ENCODE measurements around the gene FBLN2.

GRCh38 chr3:13555753-13556152 is 6.8 kb downstream of the FBLN2 start:
- TF ChIP-seq, protein P1, sequence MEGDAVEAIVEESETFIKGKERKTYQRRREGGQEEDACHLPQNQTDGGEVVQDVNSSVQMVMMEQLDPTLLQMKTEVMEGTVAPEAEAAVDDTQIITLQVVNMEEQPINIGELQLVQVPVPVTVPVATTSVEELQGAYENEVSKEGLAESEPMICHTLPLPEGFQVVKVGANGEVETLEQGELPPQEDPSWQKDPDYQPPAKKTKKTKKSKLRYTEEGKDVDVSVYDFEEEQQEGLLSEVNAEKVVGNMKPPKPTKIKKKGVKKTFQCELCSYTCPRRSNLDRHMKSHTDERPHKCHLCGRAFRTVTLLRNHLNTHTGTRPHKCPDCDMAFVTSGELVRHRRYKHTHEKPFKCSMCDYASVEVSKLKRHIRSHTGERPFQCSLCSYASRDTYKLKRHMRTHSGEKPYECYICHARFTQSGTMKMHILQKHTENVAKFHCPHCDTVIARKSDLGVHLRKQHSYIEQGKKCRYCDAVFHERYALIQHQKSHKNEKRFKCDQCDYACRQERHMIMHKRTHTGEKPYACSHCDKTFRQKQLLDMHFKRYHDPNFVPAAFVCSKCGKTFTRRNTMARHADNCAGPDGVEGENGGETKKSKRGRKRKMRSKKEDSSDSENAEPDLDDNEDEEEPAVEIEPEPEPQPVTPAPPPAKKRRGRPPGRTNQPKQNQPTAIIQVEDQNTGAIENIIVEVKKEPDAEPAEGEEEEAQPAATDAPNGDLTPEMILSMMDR (IDR thresholded peaks at IDR 0.05): no peak
- TF ChIP-seq POLR2A (IDR thresholded peaks at IDR 0.05): no peak
